ENCODE measurements around the gene PHACTR3.
A peak's percentile ranks its signal among the peaks of the same experiment; 100 is the strongest.

The PHACTR3 gene

GRCh38 chr20:59745201-59745600 lies 140.9 kb downstream of the PHACTR3 start:
- Histone ChIP-seq H3K9me3 (ENCODE audit: control insufficient read depth in 1 of 2, low read length in 2 of 2) (no peaks in the 10 kb centered on the region), H3K4me1 (ENCODE audit: control insufficient read depth in 1 of 2, insufficient read depth in 2 of 2, low read length in 2 of 2) (no peaks in the 10 kb centered on the region), H3K27ac (ENCODE audit: low read depth, low read length) (no peak overlapping the region), H3K9ac (ENCODE audit: low read depth in 1 of 2, low read length in 2 of 2) (no peak overlapping the region), H3K27me3 (ENCODE audit: control insufficient read depth in 1 of 2, insufficient read depth in 2 of 2, low read length in 2 of 2) (peaks cover 0 to under 1% of the 10 kb centered on the region in 2 donors), H3K4me3 (ENCODE audit: low read depth in 1 of 2, low read length in 2 of 2) (no peak overlapping the region), H3K36me3 (ENCODE audit: control insufficient read depth in 1 of 2, insufficient read depth in 2 of 2, low read length in 2 of 2) (no peaks in the 10 kb centered on the region)

DNA sequence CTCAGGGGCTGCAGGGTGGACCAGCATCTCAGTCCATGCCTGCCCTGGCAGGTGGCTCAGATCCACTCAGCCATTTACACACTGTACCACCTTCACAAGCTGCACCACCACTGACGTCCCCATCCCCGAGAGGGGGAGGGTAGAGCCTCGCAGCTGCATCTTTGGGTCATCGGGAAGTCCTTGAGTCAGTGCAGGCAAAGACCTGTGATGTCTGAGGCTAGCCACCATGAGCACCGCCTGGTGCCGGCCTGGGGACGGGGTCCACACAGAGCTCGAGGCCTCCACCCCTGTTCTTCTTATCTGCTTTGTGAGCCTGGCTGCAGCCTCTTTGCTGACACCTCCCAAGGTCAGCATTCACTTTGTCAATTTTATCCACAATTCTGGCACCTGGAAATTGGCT lies 141.4 kb downstream of the PHACTR3 start:
- peaks cover under 1 to 5% of the 10 kb centered on the region in 2 donors for H3K27me3 ChIP-seq (ENCODE audit: control insufficient read depth in 1 of 2, insufficient read depth in 2 of 2, low read length in 2 of 2)
- no peaks in the 10 kb centered on the region for H3K4me1 ChIP-seq (ENCODE audit: control insufficient read depth in 1 of 2, insufficient read depth in 2 of 2, low read length in 2 of 2)
- no peaks in the 10 kb centered on the region for H3K36me3 ChIP-seq (ENCODE audit: control insufficient read depth in 1 of 2, insufficient read depth in 2 of 2, low read length in 2 of 2)
- H3K9ac ChIP-seq (ENCODE audit: low read depth in 1 of 2, low read length in 2 of 2), result no peak overlapping the region
- H3K27ac ChIP-seq (ENCODE audit: low read depth, low read length), result no peak overlapping the region
- H3K4me3 ChIP-seq (ENCODE audit: low read depth in 1 of 2, low read length in 2 of 2), result no peak overlapping the region
- H3K9me3 ChIP-seq (ENCODE audit: control insufficient read depth in 1 of 2, low read length in 2 of 2), result no peaks in the 10 kb centered on the region

DNA sequence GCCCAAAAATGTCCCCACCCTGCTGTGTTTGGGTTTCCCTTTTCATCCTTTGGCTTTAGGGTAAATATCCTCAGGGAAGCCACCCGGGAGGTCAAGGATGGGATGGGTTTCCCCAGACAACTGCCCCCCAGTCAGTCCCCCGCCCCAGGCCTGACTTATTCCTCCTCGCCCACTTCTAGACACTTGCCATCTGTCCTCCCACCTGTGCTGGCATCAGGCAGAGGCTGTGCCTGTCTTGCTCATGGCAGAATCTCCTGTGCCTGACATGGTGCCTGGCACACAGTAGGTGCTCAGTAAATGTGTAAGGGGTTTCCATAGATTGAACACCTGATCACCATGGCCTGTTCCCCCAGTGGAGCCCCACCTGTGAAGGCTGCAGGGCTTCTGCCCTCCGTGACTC lies 141.8 kb downstream of the PHACTR3 start:
- H3K27me3 ChIP-seq (ENCODE audit: control insufficient read depth in 1 of 2, insufficient read depth in 2 of 2, low read length in 2 of 2), result peaks cover 4 to 7% of the 10 kb centered on the region in 2 donors
- H3K9me3 ChIP-seq (ENCODE audit: control insufficient read depth in 1 of 2, low read length in 2 of 2), result no peaks in the 10 kb centered on the region
- H3K27ac ChIP-seq (ENCODE audit: low read depth, low read length), result no peak overlapping the region
- H3K4me3 ChIP-seq (ENCODE audit: low read depth in 1 of 2, low read length in 2 of 2), result no peak overlapping the region
- no peak overlapping the region for H3K9ac ChIP-seq (ENCODE audit: low read depth in 1 of 2, low read length in 2 of 2)
- no peaks in the 10 kb centered on the region for H3K36me3 ChIP-seq (ENCODE audit: control insufficient read depth in 1 of 2, insufficient read depth in 2 of 2, low read length in 2 of 2)
- H3K4me1 ChIP-seq (ENCODE audit: control insufficient read depth in 1 of 2, insufficient read depth in 2 of 2, low read length in 2 of 2), result no peaks in the 10 kb centered on the region

- no peaks in the 10 kb centered on the region for H3K9me3 ChIP-seq (ENCODE audit: control insufficient read depth in 1 of 2, low read length in 2 of 2)
- no peak overlapping the region for H3K9ac ChIP-seq (ENCODE audit: low read depth in 1 of 2, low read length in 2 of 2)
- H3K27me3 ChIP-seq (ENCODE audit: control insufficient read depth in 1 of 2, insufficient read depth in 2 of 2, low read length in 2 of 2), result peaks cover 4 to 7% of the 10 kb centered on the region in 2 donors
- no peak overlapping the region for H3K4me3 ChIP-seq (ENCODE audit: low read depth in 1 of 2, low read length in 2 of 2)
- no peak overlapping the region for H3K27ac ChIP-seq (ENCODE audit: low read depth, low read length)
- H3K4me1 ChIP-seq (ENCODE audit: control insufficient read depth in 1 of 2, insufficient read depth in 2 of 2, low read length in 2 of 2), result peaks cover 0 to 15% of the 10 kb centered on the region in 2 donors
- no peaks in the 10 kb centered on the region for H3K36me3 ChIP-seq (ENCODE audit: control insufficient read depth in 1 of 2, insufficient read depth in 2 of 2, low read length in 2 of 2)
Observed at GRCh38 chr20:59747671-59748515, 143.6 kb downstream of the PHACTR3 start.

DNA sequence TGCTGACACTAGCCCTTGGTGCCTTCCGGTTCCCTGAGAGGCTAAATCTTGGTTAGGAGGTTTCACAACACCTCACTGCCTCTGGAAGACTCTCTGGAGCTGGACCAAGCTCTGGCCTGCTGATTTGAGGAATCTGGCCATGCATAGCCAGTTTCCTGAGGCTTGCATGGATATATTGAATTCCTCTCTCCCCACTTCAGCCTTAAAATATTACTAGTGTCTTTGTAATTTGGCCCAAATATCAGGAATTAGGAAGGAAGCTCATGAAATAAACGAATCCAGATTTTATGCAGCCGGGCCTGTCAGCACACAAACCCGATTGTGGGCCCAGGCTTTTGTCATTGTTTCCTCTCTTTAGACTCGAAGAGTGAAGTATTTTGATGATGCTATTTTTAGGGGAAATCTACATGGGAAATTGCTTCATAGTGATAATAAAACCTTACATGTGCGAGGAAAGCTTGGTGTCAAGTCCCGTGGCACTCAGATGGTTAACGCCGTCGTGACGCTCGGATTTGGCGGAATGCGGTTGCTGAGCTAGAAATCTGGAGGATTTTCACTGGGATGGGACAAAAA lies 144.4 kb downstream of the PHACTR3 start:
- no peak overlapping the region for H3K27ac ChIP-seq (ENCODE audit: low read depth, low read length)
- H3K4me3 ChIP-seq (ENCODE audit: low read depth in 1 of 2, low read length in 2 of 2), result no peak overlapping the region
- H3K4me1 ChIP-seq (ENCODE audit: control insufficient read depth in 1 of 2, insufficient read depth in 2 of 2, low read length in 2 of 2), result peaks cover 0 to 22% of the 10 kb centered on the region in 2 donors
- H3K27me3 ChIP-seq (ENCODE audit: control insufficient read depth in 1 of 2, insufficient read depth in 2 of 2, low read length in 2 of 2), result peaks cover 6 to 11% of the 10 kb centered on the region in 2 donors
- no peak overlapping the region for H3K9ac ChIP-seq (ENCODE audit: low read depth in 1 of 2, low read length in 2 of 2)
- no peaks in the 10 kb centered on the region for H3K9me3 ChIP-seq (ENCODE audit: control insufficient read depth in 1 of 2, low read length in 2 of 2)
- no peaks in the 10 kb centered on the region for H3K36me3 ChIP-seq (ENCODE audit: control insufficient read depth in 1 of 2, insufficient read depth in 2 of 2, low read length in 2 of 2)

GRCh38 chr20:59749301-59749700 lies 145.0 kb downstream of the PHACTR3 start:
- Histone ChIP-seq H3K27ac (ENCODE audit: low read depth, low read length) (no peak overlapping the region), H3K4me1 (ENCODE audit: control insufficient read depth in 1 of 2, insufficient read depth in 2 of 2, low read length in 2 of 2) (peaks cover 0 to 22% of the 10 kb centered on the region in 2 donors), H3K27me3 (ENCODE audit: control insufficient read depth in 1 of 2, insufficient read depth in 2 of 2, low read length in 2 of 2) (peaks cover 12% of the 10 kb centered on the region in 2 donors)

GRCh38 chr20:59750209-59750840 lies 146.0 kb downstream of the PHACTR3 start:
- no peaks in the 10 kb centered on the region for H3K36me3 ChIP-seq (ENCODE audit: control insufficient read depth in 1 of 2, insufficient read depth in 2 of 2, low read length in 2 of 2)
- peaks cover 12% of the 10 kb centered on the region in 2 donors for H3K27me3 ChIP-seq (ENCODE audit: control insufficient read depth in 1 of 2, insufficient read depth in 2 of 2, low read length in 2 of 2)
- H3K4me3 ChIP-seq (ENCODE audit: low read depth in 1 of 2, low read length in 2 of 2), result no peak overlapping the region
- H3K27ac ChIP-seq (ENCODE audit: low read depth, low read length), result no peak overlapping the region
- no peak overlapping the region for H3K9ac ChIP-seq (ENCODE audit: low read depth in 1 of 2, low read length in 2 of 2)
- H3K9me3 ChIP-seq (ENCODE audit: control insufficient read depth in 1 of 2, low read length in 2 of 2), result no peaks in the 10 kb centered on the region
- H3K4me1 ChIP-seq (ENCODE audit: control insufficient read depth in 1 of 2, insufficient read depth in 2 of 2, low read length in 2 of 2), result peaks cover 0 to 22% of the 10 kb centered on the region in 2 donors

More at GRCh38 chr20:59749301-59749700, 145.0 kb downstream of the PHACTR3 start:
- Histone ChIP-seq H3K9me3 (ENCODE audit: control insufficient read depth in 1 of 2, low read length in 2 of 2) (no peaks in the 10 kb centered on the region), H3K4me3 (ENCODE audit: low read depth in 1 of 2, low read length in 2 of 2) (no peak overlapping the region), H3K36me3 (ENCODE audit: control insufficient read depth in 1 of 2, insufficient read depth in 2 of 2, low read length in 2 of 2) (no peaks in the 10 kb centered on the region), H3K9ac (ENCODE audit: low read depth in 1 of 2, low read length in 2 of 2) (no peak overlapping the region)

DNA sequence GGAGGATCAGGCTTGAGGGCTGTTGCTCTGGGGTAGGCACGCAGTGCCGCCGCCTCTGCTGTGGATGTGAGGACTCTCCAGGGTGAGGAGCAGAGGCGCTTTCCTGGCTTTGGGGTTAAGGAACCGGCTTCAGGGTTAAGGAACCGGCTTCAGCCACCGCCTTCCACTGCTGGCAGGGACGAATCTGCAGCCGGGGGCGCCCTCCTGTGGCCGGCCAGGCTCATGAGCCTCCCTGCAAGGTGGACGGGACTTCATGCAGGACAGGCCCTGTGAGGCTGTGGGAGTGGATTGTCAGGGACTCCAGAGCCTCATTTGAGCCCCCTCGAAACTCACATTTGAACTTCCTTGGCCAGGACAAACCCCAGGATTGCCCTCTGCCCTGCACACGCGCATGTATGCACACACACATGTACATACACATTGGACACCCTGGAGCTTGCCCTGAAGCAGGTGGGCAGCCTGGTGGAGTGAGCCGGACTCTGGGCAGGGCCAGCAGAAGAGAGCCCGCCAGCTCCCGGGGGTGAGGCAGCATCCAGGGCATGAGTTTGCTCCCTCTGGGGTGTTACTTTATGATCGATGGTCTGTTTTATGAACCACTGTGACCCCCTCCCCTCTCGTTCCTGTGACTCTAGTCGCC lies 146.9 kb downstream of the PHACTR3 start:
- Histone ChIP-seq H3K27ac (ENCODE audit: low read depth, low read length) (no peak overlapping the region), H3K36me3 (ENCODE audit: control insufficient read depth in 1 of 2, insufficient read depth in 2 of 2, low read length in 2 of 2) (no peaks in the 10 kb centered on the region), H3K27me3 (ENCODE audit: control insufficient read depth in 1 of 2, insufficient read depth in 2 of 2, low read length in 2 of 2) (peaks cover 12% of the 10 kb centered on the region in 2 donors), H3K4me1 (ENCODE audit: control insufficient read depth in 1 of 2, insufficient read depth in 2 of 2, low read length in 2 of 2) (peaks cover 0 to 22% of the 10 kb centered on the region in 2 donors), H3K9ac (ENCODE audit: low read depth in 1 of 2, low read length in 2 of 2) (no peak overlapping the region), H3K9me3 (ENCODE audit: control insufficient read depth in 1 of 2, low read length in 2 of 2) (no peaks in the 10 kb centered on the region), H3K4me3 (ENCODE audit: low read depth in 1 of 2, low read length in 2 of 2) (no peak overlapping the region)

DNA sequence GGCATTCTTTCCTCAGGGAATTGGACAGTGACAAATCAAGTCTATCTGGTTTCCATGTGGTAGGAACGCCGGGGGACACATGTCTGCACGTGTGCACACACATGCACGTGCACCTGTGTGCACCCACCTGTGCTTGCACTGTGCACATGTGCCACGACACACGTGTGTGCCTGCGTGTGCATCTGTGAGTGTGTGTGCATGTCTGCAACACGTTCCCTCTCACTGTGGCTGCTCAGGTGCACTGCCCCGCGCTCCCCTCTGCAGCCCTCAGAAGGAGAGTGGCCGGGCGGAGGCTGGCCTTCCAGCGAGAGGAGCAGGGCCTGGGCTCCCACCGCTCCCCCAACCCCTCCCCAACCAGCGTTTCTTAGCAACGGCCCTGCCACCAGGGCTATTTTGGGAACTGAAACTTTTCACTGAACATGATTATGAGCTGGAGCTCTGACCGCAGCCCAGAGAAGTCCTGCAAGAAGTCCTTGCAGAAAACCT lies 147.8 kb downstream of the PHACTR3 start:
- H3K9me3 ChIP-seq (ENCODE audit: control insufficient read depth in 1 of 2, low read length in 2 of 2), result no peaks in the 10 kb centered on the region
- peaks cover 0 to 22% of the 10 kb centered on the region in 2 donors for H3K4me1 ChIP-seq (ENCODE audit: control insufficient read depth in 1 of 2, insufficient read depth in 2 of 2, low read length in 2 of 2)
- peaks cover 12% of the 10 kb centered on the region in 2 donors for H3K27me3 ChIP-seq (ENCODE audit: control insufficient read depth in 1 of 2, insufficient read depth in 2 of 2, low read length in 2 of 2)
- H3K36me3 ChIP-seq (ENCODE audit: control insufficient read depth in 1 of 2, insufficient read depth in 2 of 2, low read length in 2 of 2), result no peaks in the 10 kb centered on the region
- H3K27ac ChIP-seq (ENCODE audit: low read depth, low read length), result no peak overlapping the region
- no peak overlapping the region for H3K9ac ChIP-seq (ENCODE audit: low read depth in 1 of 2, low read length in 2 of 2)
- peak overlapping the region in 1 of 2 donors; percentile 28 for H3K4me3 ChIP-seq (ENCODE audit: low read depth in 1 of 2, low read length in 2 of 2)
